Frontal cortex (tissue), 4 donors: ENCODE results near the gene ZNF212. TPM values are rescaled to one million over a fixed set of nuclear protein-coding genes. Genes with fewer than 3 reads are reported as not detected.

Experiments used
- DNase-seq, 2 donors: peaks; one replicate each; pipeline ENCODE4 v3.0.0; 2012; ENCODE audit warnings: low spot score in 2 of 2
- FAIRE-seq: peaks from 2 replicates; lab custom pipeline; 2012; peaks lifted over from hg19 to GRCh38; lab: Jason Lieb, UNC
- total RNA-seq: library from RNA; depleted of rRNA; stranded (reverse); fragments of >200 nt; gene quantifications from one replicate; pipeline ENCODE4 v1.2.3, GENCODE V29; 2014
- donor health status: control.
- donor health status: control.
- donor health status: control.

ZNF212 gene
- 6.1 TPM for total RNA-seq

DNA sequence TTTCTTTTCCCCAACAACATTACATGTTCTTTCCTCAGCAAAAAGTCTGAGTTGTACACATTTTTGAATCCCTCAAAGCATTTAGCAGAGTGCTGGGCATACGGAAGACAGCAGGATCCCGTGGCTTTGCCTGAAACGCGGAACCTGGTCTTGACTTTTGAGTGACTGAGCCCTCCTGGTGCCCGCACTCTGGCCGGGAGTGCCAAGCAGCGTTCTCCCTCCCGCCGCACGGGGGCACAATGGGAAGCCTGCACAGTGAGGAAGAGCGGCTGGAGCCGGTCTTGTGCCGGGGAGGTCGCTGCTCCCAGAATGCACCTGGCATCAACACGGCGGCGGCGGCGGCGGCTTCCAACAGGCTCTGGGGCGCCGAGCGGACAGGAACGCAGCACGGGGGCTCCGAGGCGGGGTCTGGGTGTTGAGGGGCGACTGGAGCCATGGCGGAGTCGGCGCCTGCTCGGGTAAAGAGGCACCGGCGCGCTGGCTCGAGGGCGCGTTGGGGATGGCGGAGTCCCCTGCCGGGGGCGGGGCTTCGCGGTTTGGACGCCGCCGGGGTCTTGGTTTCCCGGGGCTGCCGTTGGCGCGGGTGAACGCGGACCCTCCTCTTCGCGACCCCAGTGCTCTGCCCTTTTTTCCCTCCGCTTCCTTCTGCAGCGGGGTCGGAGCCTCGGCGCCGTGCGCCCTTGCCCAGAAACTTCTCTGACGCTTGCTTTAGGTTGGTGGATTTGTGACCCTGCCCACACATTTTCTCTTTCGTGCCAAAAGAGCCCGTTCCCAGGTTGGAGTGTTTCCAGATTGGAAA, at the start of gene ZNF212:
Gene ZNF212 (plus strand): TSS at position 307 of the 799 bp plus-strand sequence. CDS start 128 bp downstream, at position 435.
- FAIRE-seq = no peak
- DNase-seq = peak; percentile 94 to 98

DNA sequence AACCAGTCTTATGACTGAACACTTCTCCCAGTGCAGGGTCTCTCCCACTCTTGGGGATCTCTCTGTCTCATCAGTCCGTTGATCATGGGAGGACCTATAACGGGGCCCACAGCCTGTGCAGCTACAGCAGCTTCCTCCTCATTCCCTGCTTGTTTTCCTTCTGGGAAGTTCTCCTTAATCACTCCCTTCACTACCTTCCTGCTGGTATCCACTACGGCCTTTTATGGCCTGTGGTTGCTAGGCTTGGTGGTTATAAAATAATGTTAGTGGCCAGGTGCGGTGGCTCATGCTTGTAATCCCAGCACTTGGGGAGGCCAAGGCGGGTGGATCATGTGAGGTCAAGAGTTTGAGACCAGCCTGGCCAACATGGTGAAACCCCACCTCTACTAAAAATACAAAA, 47.6 kb upstream of the ZNF212 start:
- DNase-seq = no peak
- FAIRE-seq = no peak

DNA sequence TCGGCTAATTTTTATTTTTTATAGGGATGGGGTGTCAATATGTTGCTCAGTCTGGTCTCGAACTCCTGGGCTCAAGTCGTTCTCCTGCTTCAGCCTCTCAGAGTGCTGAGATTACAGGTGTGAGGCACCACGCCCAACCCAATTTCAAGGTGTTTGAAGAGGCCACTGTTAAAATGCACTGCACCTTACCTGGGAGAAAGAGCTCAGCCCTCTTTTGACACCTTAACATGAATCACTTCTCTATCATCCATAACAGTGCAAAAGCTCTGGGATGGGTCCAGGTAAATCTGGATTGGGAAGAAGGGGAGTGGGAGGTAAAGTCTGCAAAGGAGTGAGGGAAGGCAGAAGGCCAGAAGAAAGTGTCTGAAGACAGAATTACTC, 44.7 kb upstream of the ZNF212 start:
- DNase-seq (no peak), FAIRE-seq (no peak)

DNA sequence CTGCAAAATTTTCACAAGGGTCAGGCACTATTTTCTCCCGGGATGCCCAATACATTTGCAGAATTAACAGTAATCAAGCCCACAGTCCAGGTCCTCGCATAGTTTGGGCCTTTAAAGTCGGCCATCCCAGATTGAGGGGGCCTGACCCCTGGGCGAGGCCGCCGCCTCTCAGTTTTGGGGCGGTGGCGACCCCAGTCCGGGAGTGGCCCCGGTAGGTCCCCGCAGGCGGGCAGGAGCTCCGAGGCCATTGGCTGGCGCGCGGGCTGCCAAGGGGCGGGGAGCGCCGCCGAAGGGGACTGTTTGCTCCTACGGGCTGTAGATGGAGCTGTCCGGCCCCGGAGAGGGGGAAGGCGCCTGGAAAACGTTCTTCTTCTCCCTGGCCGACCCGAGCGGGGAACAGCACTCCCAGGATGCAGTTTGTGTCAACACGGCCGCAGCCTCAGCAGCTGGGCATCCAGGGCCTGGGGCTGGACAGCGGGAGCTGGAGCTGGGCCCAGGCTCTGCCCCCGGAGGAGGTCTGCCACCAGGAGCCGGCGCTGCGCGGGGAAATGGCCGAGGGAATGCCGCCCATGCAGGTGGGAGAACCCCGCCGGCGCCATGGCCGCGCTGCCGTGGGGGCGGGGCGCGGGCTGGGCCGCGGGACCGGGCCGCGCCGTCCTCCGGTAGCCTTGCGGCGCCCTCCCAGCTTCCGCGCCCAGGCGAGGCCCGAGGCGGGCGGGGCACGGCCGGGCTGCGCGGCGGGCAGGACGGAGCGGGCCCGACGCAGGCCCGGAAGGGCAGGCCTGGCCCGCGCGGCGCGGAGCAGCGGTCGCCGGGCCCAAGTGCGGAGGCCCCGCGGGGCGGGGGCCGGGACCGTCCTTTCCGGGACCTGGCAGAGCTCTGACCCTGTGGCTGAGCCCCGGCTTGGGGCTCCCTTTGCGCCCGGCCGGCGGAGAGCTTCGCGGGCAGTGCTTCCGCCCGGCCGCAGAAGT, 44.0 kb upstream of the ZNF212 start, which contains the start of gene ZNF282:
Gene ZNF282 (plus strand): TSS at position 367 of the 971 bp plus-strand sequence. CDS start 44 bp downstream, at position 411.
- FAIRE-seq (no peak), DNase-seq (peak; percentile 95)

DNA sequence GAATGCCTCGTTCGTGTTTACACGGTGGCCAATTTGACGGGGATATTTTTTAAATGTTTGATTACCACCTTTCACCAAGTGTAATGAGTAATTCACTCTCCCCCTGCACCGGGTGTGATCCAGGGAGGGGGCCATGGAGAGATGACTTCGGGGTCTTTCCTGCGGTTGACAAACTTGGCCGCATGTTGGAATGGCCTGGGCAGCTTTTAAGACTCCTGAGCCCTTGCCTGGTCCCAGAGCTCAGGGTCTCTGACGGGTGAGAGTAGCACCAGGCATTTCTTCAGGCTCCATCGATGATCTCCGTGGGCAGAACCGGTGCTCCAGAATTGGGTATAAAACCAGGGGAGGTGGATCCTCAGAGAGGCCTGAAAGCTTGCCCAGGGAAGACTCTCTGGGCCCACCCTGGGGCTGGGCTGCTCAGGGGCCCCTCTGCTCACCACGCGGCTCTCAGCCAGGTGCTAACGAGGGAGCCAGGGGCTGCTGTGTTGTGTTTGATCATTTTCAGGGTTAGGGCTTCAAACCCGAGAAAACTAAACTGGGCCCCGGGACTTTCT, 43.2 kb upstream of the ZNF212 start:
- FAIRE-seq (no peak), DNase-seq (no peak)

DNA sequence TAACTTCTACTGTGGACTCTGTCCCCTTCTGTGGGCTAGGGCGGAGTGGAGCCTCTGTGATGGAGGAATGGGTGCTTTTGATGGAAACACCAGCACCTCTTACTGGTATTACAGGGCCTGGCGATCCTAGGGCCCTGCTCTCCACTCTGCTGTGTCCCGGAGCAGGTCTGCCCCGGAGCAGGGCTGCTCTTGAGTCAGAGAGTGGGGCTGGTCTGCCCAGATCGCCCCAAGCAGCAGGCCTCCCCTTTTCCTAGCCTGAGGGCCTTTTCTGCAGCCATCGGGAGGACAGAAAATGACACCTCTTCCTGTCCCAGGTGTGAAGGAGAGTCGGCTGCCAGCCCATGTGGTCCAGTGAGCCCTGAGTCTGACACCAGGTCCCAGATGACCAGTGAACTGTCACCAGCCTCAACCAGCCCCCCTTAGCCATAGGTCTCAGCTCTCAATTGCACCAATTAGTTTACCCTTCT, 42.7 kb upstream of the ZNF212 start:
- FAIRE-seq (no peak), DNase-seq (peak in 1 of 2 donors; percentile 28)

DNA sequence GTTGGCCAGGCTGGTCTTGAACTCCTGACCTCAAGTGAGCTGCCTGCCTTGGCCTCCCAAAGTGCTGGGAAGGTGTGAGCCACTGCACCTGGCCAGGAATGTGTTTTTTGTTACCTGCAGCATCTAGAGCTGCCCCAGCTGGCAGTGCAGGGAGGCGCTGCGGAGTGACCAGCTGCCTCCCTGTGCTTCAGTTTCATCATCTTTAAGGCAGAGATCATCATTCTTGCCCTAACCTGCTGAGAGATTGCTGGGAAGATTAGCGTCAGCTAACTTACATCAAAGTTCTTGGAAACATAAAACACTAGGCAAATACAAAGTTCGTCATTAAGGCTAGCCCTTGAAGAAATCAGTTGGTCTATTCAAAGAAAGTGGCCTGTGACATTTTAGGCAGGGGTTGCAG, 41.8 kb upstream of the ZNF212 start:
- FAIRE-seq (no peak), DNase-seq (no peak)

DNA sequence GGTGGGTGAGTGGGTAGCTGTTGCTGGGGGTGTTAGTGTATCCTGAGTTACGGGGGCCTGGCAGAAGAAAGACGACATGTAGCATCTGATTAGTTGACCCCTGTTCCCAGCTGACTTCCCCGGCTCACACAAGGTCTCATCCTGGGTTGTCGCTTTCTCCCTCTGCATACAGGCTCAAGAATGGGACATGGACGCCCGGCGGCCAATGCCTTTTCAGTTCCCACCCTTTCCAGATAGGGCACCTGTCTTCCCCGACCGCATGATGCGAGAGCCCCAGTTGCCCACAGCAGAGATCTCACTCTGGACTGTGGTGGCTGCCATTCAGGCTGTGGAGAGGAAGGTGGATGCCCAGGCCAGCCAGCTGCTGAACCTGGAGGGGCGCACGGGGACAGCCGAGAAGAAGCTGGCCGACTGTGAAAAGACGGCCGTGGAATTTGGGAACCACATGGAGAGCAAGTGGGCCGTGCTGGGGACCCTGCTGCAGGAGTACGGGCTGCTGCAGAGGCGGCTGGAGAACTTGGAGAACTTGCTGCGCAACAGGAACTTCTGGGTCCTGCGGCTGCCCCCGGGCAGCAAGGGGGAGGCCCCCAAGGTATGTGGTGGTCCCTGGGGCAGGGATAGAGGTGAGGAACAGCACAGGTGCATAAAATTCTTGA, 41.2 kb upstream of the ZNF212 start:
- DNase-seq = no peak
- no peak for FAIRE-seq

DNA sequence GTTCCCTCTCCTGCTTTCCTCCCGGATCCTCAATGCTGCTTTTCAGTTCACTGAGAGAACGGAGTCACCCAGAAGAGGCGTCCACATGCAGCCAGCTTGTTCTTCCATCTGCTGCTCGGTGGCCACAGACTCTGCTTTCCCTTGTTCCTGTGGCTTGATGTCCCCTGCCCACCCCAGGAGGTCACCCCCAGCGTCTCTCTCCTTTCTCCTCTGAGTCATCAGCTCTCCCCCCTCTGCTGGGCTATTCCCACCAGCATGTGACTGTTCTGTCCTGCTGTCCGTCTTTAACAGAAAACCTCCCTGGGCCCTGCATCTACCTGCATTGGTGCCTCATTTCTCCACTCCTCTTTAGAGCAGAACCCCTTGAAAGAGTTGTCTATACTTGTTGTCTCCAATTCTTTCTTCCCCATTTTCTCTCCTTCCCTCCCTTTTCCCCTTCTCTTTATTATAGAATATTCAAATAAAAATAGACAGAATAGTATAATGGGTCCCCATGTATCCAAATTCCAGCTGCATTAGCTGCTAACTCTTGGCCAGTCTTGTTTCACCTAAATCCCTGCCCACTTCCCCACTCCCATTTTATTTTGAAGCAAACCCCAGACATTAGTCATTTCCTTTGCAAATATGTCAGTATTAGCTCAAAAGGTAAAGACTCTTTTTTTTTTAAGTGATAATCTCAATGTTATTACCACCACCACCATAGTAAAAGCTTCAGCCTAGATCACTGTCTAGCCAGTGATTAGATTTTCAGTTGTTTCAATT, 40.0 kb upstream of the ZNF212 start:
- no peak for DNase-seq

DNA sequence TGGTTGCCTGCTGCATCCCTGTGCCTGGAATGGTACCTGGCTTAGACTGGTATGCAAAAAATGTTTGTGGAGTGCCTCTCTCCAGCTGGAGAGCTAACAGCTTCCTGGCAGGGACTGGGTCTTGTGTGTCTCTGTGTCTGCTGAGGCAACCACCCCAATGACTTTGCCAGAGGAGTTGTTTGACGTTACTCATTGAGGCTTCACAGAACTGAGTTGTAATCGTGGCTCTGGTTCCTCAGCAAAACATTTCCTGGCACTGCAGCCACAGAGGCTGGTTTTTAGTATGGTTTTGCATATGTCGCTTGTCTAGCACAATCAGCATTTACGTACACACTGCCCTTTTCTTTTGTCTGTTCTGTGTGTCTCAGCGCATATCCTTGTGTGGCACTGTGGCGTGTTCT, 36.6 kb upstream of the ZNF212 start:
- FAIRE-seq (no peak), DNase-seq (no peak)

More for the DNA sequence above, 40.0 kb upstream of the ZNF212 start:
- FAIRE-seq = no peak

DNA sequence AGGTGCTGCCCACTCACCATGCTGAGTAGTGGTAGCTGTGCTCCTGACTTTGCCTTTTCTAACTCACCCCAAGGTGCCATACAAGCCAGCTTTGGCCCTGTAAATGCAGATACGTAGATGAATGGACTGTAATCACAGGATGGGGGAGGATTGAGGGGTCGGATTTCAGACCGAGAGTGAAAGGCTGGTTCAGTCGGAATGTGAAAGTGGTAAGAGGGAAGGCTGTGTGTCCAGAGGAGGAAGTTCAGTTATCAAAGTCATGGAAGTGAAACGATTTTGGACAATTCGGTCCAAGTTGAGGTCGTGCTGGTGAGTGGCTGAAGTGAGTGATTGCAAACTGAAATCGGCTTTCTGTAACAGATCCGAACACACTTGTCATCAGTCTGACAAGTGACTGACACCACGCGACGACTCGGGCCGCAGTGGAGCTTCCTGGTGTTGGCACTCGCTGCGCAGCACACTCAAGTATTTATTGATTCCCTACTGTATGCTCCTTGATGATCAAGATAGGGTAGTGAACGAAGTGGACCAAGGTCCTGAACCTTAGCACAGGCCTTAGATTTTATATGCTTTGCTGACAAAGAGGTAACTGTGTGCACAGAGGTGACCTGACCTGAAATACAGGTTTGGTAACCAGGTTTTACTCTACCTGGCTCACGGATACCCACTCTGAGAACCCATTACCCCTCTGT, 33.6 kb upstream of the ZNF212 start:
- DNase-seq = no peak

DNA sequence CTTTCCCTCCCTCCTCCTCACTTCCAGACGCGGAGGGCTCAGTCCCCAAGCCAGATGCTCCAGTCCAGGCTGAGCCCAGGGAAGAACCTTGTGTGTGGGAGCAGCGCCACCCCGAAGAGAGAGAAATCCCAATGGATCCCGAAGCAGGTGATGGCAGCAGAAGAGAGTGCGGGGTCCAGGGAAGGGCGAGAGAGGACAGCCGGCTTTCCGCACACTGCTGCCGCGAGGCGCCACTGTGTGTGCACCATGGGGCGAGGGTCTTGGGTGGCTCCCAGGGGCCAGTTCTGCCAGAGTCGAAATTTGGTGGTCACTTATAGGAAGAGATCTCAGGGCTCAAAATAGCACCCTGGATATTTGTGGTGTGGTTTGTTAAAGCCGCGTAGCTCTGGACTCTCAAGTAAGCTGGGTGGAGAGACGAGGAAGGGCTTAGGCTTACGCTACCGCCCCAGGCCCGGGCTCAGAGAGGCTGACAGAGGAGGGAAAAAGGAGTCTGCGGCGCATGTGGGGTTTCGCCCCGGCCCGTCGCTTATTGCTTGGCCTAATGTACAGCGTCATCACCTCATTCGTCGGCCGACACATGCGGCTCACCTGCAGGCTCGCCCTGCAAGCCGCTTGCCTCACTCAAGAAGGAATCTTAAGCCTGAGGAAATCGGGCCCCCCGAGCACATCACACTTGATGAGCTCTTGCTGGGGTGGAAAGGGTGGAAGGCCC, 32.0 kb upstream of the ZNF212 start:
- DNase-seq (no peak), FAIRE-seq (no peak)

More for the DNA sequence above, 33.6 kb upstream of the ZNF212 start:
- FAIRE-seq = no peak

DNA sequence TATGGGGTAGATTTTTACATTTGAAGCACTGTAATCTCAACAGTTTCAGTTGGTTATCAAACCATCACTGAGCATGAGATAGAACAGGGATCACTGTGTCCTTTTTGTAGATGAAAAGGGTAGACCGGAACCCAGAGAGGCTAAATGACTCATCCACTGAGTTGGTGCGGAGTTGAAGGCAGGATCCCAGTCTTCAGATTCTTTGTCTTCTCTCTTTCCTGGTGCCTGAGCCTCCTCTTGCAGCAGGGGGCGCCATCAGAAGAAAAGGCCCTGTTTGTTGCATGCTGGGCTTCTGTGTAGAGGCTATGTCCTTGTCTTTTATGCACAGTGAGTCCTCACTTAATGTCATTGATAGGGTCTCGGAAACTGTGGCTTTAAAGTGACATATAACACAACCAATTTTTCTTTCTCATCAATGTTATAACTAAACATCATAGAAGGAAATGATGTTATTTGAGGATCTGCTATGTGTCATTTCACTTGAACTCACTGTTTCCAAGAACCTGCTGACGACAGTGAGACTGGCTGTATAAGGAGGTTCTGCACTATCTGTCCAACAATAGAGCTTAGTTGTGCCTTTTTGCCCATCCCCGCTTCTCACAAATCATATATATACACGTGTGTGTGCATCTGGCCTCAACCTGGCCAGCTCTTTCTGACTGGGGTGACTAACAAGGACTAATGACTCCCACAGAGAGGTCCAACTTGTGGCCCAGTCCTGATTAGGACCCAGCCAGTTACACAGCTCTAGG, 29.8 kb upstream of the ZNF212 start:
- no peak for FAIRE-seq
- DNase-seq = peak in 1 of 2 donors; percentile 48

DNA sequence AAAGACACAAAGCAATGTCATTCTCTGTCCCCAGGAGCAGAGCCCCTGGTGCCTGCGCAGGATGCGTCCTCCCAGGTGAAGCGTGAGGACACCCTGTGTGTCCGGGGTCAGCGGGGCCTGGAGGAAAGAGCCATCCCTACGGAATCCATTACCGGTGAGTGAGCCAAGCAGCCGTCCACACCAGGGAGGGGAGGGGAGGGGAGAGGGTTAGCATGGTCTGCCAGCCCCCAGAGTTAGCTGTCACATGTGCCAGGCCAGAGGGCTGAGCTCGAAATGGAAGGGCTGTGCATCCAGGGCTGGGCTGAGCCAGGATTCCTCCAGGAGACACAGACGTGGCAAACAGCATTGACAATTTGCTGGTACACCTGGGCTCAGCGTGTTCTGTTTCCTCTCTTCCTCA, 28.9 kb upstream of the ZNF212 start:
- FAIRE-seq = no peak
- no peak for DNase-seq

DNA sequence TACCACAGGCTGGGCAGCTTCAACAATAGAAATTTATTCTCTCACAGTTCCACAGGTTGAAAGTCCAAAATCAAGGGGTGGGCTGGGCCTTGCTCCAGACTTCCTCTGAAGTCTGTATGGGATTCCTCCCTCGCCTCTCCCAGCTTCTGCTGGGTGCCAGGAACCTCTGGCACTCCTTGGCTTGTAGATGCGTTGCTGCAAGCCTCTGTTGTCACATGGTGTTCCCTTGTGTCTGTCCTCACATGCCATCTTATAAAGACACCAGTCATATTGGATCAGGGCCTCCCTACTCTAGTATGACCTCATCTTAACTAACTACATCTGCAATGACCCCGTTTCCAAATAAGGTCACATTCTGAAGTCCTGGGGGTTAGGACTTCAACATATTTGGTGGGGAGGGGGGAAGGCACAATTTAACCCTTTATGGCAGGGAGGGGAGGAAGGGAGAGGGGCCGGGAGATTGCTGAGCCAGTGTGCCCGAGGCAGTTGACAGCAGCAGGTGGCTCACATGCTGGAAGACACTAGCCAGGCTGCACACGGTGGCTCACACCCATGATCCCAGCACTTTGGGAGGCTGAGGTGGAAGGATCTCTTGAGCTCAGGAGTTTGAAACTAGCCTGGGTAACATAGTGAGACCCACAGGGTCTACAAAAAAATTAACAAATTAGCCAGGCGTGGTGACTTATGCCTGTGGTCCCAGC, 25.3 kb upstream of the ZNF212 start:
- no peak for FAIRE-seq

DNA sequence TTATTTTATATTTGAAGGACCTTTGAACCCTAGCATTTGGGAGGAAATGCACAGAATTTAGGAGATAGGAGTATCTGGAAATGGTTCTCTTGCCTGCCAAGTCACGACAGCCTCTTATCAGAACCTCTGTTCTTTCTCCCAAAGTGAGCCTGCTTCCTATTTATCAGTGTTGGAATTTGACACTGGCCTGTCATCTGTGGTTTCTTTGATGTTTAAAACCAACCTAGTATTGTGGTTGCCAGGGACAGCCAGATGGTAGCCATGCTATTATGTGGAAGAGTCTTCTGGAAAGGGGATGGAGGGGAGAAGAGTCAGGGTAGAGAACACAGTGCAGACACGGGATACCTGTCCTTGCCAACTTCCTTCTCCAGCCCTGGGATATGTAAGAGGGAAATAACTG, 23.0 kb upstream of the ZNF212 start:
- FAIRE-seq = no peak
- DNase-seq = no peak

More for the DNA sequence above, 25.3 kb upstream of the ZNF212 start:
- no peak for DNase-seq
